Lower lobe of right lung (tissue), 2 donors: ENCODE results near the gene TXK. TPM values are rescaled to one million over a fixed set of nuclear protein-coding genes. Genes with fewer than 3 reads are reported as not detected.
A peak's percentile ranks its signal among the peaks of the same experiment; 100 is the strongest.

Experiments
- ATAC-seq, 2 donors: fragments of 200-7000 bp; cut with Tn5 transposase; one replicate each; pipeline ENCODE4 v1.9.1; 2020 to 2022; ENCODE audit warnings: mild to moderate bottlenecking in 2 of 2, moderate library complexity in 2 of 2
- DNase-seq: peaks from one replicate; pipeline ENCODE4 v3.0.0-alpha.2; 2020
- H3K27ac ChIP-seq: fragments of 200-600 bp; one replicate; pipeline ENCODE4 v1.8.0; 2022
- H3K27me3 ChIP-seq: fragments of 200-600 bp; one replicate; pipeline ENCODE4 v1.8.0; 2022; ENCODE audit warnings: low read depth
- H3K36me3 ChIP-seq: fragments of 200-600 bp; one replicate; pipeline ENCODE4 v1.8.0; 2022; ENCODE audit warnings: mild to moderate bottlenecking
- H3K4me1 ChIP-seq: fragments of 200-600 bp; one replicate; pipeline ENCODE4 v1.8.0; 2022
- H3K4me3 ChIP-seq: fragments of 200-600 bp; one replicate; pipeline ENCODE4 v1.8.0; 2022; ENCODE audit warnings: mild to moderate bottlenecking
- H3K9me3 ChIP-seq: fragments of 200-600 bp; one replicate; pipeline ENCODE4 v1.8.0; 2022
- CTCF ChIP-seq: fragments of 200-600 bp; IDR thresholded peaks from one replicate; pipeline ENCODE4 v1.8.0; 2022; ENCODE audit warnings: antibody characterized with exemption, mild to moderate bottlenecking
- intact Hi-C: fragments of 100-400 bp; cut with DNase I; formaldehyde crosslinking; loops from one replicate; pipeline ENCODE4 v1.11.0; 2022
- total RNA-seq: library from RNA; stranded (reverse); fragmentation: NEBNext Ultra II Directional; extraction: Animal tissue kit (Norgen Biotek cat#: 25700); gene quantifications from one replicate; pipeline ENCODE4 v1.2.1, GENCODE V29; 2021
- donor health status: DM: no; HTN: yes; CAD: no; lungs with severe emphysema.

TXK gene
- total RNA-seq, 1 donor from 2014 or later = 7.5 TPM

DNA sequence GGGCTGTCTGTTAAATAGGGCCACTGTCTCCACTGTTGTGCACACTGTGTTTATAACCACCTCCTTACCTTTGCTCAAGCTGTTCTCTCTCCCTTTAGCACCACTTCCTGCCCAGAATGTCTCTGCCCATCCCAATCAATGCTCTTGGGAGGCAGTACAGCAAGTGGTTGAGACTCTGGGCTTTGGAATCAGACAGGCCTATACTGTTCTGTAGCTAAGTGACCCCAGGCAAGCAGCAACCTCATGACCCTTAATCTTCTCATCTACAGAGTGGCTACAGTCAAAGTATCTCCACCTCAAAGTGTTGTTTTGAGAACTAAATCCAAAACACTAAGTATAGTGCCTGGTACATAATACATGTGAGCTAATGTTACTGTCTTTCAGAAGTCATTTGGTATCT lies 3.8 kb upstream of the TXK start:
- no peaks in the 10 kb centered on the region for H3K4me1 ChIP-seq
- no peak overlapping the region for H3K4me3 ChIP-seq
- peaks cover 26% of the 10 kb centered on the region for H3K36me3 ChIP-seq
- DNase-seq (no peak), ATAC-seq (peak in 1 of 2 donors; percentile 32)
- no peak overlapping the region for H3K27ac ChIP-seq
- intact Hi-C loops = no loop called here
- no peaks in the 10 kb centered on the region for H3K9me3 ChIP-seq
- no peak for TF ChIP-seq CTCF
- H3K27me3 ChIP-seq = no peaks in the 10 kb centered on the region

DNA sequence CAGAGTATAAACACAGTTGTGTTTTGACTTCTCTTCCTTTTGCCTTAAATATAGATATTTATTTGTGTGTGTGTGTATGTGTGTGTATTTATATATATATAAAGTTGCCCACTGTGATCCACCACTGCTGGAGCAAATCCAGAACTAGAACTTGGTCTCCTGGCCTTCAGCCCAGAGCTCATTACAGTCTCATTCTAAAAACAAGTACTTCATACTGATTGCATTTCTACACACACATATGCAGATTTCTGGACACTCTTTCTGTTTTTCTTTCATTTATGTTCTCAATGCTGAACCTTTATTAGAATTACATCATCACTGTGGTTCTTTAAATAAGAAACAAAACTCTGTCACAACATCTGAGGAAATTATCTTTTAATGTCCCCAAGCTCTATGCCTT lies 381 bp downstream of the TXK start:
- H3K9me3 ChIP-seq = no peaks in the 10 kb centered on the region
- ATAC-seq (no peak), DNase-seq (no peak)
- peaks cover 23% of the 10 kb centered on the region for H3K36me3 ChIP-seq
- no peak overlapping the region for H3K4me3 ChIP-seq
- H3K4me1 ChIP-seq = peaks cover 11% of the 10 kb centered on the region
- no peak overlapping the region for H3K27ac ChIP-seq
- intact Hi-C loops = no loop called here
- no peaks in the 10 kb centered on the region for H3K27me3 ChIP-seq
- no peak for TF ChIP-seq CTCF

- H3K9me3 ChIP-seq = no peaks in the 10 kb centered on the region
- ATAC-seq = no peak
- H3K27me3 ChIP-seq = no peaks in the 10 kb centered on the region
- intact Hi-C loops = no loop called here
- no peak overlapping the region for H3K27ac ChIP-seq
- DNase-seq = no peak
- H3K4me1 ChIP-seq = peaks cover 28% of the 10 kb centered on the region
- no peak overlapping the region for H3K4me3 ChIP-seq
- H3K36me3 ChIP-seq = peaks cover 13% of the 10 kb centered on the region
- TF ChIP-seq CTCF = no peak
Measured at GRCh38 chr4:48131736-48132135, 2.3 kb downstream of the TXK start.

GRCh38 chr4:48130100-48130499 lies 4.0 kb downstream of the TXK start:
- TF ChIP-seq CTCF = no peak
- no peaks in the 10 kb centered on the region for H3K27me3 ChIP-seq
- intact Hi-C loops = no loop called here
- H3K4me1 ChIP-seq = peaks cover 28% of the 10 kb centered on the region
- no peak for ATAC-seq
- no peak overlapping the region for H3K4me3 ChIP-seq
- no peak for DNase-seq
- H3K36me3 ChIP-seq = no peaks in the 10 kb centered on the region
- no peak overlapping the region for H3K27ac ChIP-seq
- no peaks in the 10 kb centered on the region for H3K9me3 ChIP-seq

GRCh38 chr4:48129307-48130014 lies 4.6 kb downstream of the TXK start:
- ATAC-seq (no peak), DNase-seq (no peak)
- H3K36me3 ChIP-seq = no peaks in the 10 kb centered on the region
- H3K27ac ChIP-seq = no peak overlapping the region
- intact Hi-C loops = no loop called here
- peaks cover 28% of the 10 kb centered on the region for H3K4me1 ChIP-seq
- H3K4me3 ChIP-seq = no peak overlapping the region
- H3K27me3 ChIP-seq = no peaks in the 10 kb centered on the region
- TF ChIP-seq CTCF = no peak
- no peaks in the 10 kb centered on the region for H3K9me3 ChIP-seq
